Left ventricle myocardium inferior (tissue), 1 donor: ENCODE measurements around the gene PRDM4. TPM values are rescaled to one million over a fixed set of nuclear protein-coding genes. Genes with fewer than 3 reads are reported as not detected.

Experiments
- DNase-seq: peaks from one replicate; pipeline ENCODE4 v3.0.0-alpha.2; 2020
- H3K27ac ChIP-seq: fragments of 200-600 bp; replicated peaks from 2 replicates; pipeline ENCODE4 v1.8.0; 2021
- H3K27me3 ChIP-seq: fragments of 200-600 bp; 2 replicates; pipeline ENCODE4 v1.8.0; 2021; ENCODE audit warnings: low read depth
- H3K36me3 ChIP-seq: fragments of 200-600 bp; 2 replicates; pipeline ENCODE4 v1.8.0; 2021
- H3K4me1 ChIP-seq: fragments of 200-600 bp; 2 replicates; pipeline ENCODE4 v1.8.0; 2021
- H3K4me3 ChIP-seq: fragments of 200-600 bp; 2 replicates; pipeline ENCODE4 v1.8.0; 2021; ENCODE audit warnings: mild to moderate bottlenecking, moderate library complexity
- H3K9me3 ChIP-seq: fragments of 200-600 bp; replicated peaks from 2 replicates; pipeline ENCODE4 v1.8.0; 2021
- intact Hi-C: fragments of 100-400 bp; cut with micrococcal nuclease; formaldehyde crosslinking; loops from one replicate; pipeline ENCODE4 v1.11.0; 2022
- total RNA-seq: library from RNA; stranded (reverse); fragmentation: NEBNext Ultra II Directional; extraction: Animal tissue kit (Norgen Biotek cat#: 25700); gene quantifications from one replicate; pipeline ENCODE4 v1.2.1, GENCODE V29; 2021
- TF ChIP-seq, protein P1 (sequence below): fragments of 200-600 bp; IDR thresholded peaks from 2 replicates; pipeline ENCODE4 v1.8.0; 2021; ENCODE audit warnings: antibody characterized with exemption, mild to moderate bottlenecking, borderline replicate concordance
- donor health status: DM: no; HTN: yes; CAD: no; lungs with severe emphysema.

The PRDM4 gene
- total RNA-seq, 1 donor from 2014 or later, result 13.1 TPM

GRCh38 chr12:107801150-107801549 is 40.2 kb upstream of the PRDM4 start:
- DNase-seq, result no peak
- Histone ChIP-seq H3K36me3 (no peaks in the 10 kb centered on the region), H3K27ac (no peak overlapping the region), H3K27me3 (peaks cover 72% of the 10 kb centered on the region), H3K9me3 (no peaks in the 10 kb centered on the region), H3K4me1 (no peaks in the 10 kb centered on the region), H3K4me3 (no peak overlapping the region)
- TF ChIP-seq, protein P1, sequence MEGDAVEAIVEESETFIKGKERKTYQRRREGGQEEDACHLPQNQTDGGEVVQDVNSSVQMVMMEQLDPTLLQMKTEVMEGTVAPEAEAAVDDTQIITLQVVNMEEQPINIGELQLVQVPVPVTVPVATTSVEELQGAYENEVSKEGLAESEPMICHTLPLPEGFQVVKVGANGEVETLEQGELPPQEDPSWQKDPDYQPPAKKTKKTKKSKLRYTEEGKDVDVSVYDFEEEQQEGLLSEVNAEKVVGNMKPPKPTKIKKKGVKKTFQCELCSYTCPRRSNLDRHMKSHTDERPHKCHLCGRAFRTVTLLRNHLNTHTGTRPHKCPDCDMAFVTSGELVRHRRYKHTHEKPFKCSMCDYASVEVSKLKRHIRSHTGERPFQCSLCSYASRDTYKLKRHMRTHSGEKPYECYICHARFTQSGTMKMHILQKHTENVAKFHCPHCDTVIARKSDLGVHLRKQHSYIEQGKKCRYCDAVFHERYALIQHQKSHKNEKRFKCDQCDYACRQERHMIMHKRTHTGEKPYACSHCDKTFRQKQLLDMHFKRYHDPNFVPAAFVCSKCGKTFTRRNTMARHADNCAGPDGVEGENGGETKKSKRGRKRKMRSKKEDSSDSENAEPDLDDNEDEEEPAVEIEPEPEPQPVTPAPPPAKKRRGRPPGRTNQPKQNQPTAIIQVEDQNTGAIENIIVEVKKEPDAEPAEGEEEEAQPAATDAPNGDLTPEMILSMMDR, result no peak
- intact Hi-C loops, result no loop called here

GRCh38 chr12:107798580-107798979 is 37.6 kb upstream of the PRDM4 start:
- TF ChIP-seq, protein P1, result no peak
- intact Hi-C loops, result no loop called here

DNA sequence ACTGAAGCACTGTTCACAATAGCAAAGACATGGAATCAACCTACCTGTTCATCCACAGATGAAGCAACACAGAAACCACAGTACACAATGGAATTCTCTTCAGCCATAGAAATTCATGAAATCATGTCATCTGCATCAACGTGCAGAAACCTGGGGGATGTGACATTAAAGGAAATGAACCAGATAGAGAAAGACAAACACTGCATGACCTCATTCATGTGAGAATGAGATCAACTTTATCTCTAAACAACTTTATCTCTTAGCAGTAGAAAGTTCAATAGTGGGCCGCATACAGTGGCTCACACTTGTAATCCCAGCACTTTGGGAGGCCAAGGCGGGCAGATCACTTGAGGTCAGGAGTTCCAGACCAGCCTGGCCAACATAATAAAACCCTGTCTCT is 33.5 kb upstream of the PRDM4 start:
- DNase-seq, result no peak
- H3K27ac ChIP-seq, result no peak overlapping the region
- H3K4me1 ChIP-seq, result no peaks in the 10 kb centered on the region
- intact Hi-C loops, result no loop called here
- H3K4me3 ChIP-seq, result no peak overlapping the region
- no peaks in the 10 kb centered on the region for H3K9me3 ChIP-seq
- TF ChIP-seq, protein P1, result no peak
- peaks cover 69% of the 10 kb centered on the region for H3K27me3 ChIP-seq
- H3K36me3 ChIP-seq, result no peaks in the 10 kb centered on the region

More at GRCh38 chr12:107798580-107798979, 37.6 kb upstream of the PRDM4 start:
- no peaks in the 10 kb centered on the region for H3K36me3 ChIP-seq
- H3K27me3 ChIP-seq, result peaks cover 77% of the 10 kb centered on the region
- H3K4me1 ChIP-seq, result no peaks in the 10 kb centered on the region
- H3K27ac ChIP-seq, result no peak overlapping the region
- H3K9me3 ChIP-seq, result no peaks in the 10 kb centered on the region
- H3K4me3 ChIP-seq, result no peak overlapping the region
- DNase-seq, result no peak

- intact Hi-C loops, result no loop called here
- no peak overlapping the region for H3K4me3 ChIP-seq
- peaks cover 67% of the 10 kb centered on the region for H3K27me3 ChIP-seq
- TF ChIP-seq, protein P1, result no peak
- DNase-seq, result no peak
- H3K4me1 ChIP-seq, result no peaks in the 10 kb centered on the region
- H3K9me3 ChIP-seq, result no peaks in the 10 kb centered on the region
- no peak overlapping the region for H3K27ac ChIP-seq
- no peaks in the 10 kb centered on the region for H3K36me3 ChIP-seq
Measured at GRCh38 chr12:107791465-107792089, 30.6 kb upstream of the PRDM4 start.

DNA sequence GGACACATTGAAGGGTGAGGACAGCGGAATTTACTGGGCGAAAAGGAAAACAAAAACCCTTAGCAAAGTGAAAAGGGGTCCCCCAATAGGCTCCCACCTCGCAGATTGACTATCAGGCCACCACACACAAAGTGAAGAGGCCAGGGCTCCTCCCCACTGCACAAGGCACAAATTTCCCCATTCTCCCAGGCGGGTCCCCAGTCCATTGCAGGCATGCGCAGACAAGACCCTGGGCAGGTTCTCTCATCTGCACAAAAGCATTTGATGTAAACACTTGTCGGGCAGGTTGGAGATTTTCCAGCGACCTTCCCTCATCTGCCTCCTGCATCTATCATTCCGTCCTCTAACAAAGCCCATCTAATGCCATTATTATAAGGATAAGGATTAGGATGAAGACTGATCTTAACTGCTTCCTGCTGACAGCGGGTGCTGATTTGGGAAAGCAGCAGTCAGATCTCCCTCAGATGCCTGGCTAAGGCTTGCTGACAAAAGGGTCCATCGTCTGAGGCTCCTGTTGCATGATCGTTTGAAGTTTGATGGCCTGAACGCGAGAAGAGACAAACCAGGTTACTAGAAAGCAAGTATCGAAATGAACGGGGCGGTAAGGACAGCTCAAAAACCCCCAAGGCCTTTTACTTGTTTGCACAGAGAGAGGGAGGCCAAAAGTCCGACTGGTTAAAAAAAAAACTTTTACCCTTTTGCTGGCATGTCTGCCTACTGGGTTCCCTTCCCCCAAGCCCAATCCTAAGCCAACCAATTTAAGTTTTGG is 27.9 kb upstream of the PRDM4 start:
- no peaks in the 10 kb centered on the region for H3K9me3 ChIP-seq
- H3K27ac ChIP-seq, result no peak overlapping the region
- no peak overlapping the region for H3K4me3 ChIP-seq
- intact Hi-C loops, result no loop called here
- TF ChIP-seq, protein P1, result no peak
- H3K36me3 ChIP-seq, result no peaks in the 10 kb centered on the region
- peaks cover 43% of the 10 kb centered on the region for H3K27me3 ChIP-seq
- H3K4me1 ChIP-seq, result no peaks in the 10 kb centered on the region
- no peak for DNase-seq
